Mesodermal cell (in vitro differentiated cells): ENCODE measurements around the gene HOXB6.
A peak's percentile ranks its signal among the peaks of the same experiment; 100 is the strongest.

Source experiments
- H3K27ac ChIP-seq: 2 replicates; pipeline ENCODE4 v1.7.0; 2013; ENCODE audit warnings: mild to moderate bottlenecking, low read depth, low read length, moderate library complexity; ENCODE audit not compliant: severe bottlenecking
- H3K36me3 ChIP-seq: 2 replicates; pipeline ENCODE4 v1.7.1; 2013; ENCODE audit warnings: mild to moderate bottlenecking, low read length, moderate library complexity; ENCODE audit not compliant: control insufficient read depth, insufficient read depth
- H3K4me1 ChIP-seq: one replicate; pipeline ENCODE4 v1.7.1; 2013; ENCODE audit warnings: mild to moderate bottlenecking, low read length; ENCODE audit not compliant: insufficient read depth, control insufficient read depth, poor library complexity, severe bottlenecking
- H3K4me3 ChIP-seq: 2 replicates; pipeline ENCODE4 v1.7.0; 2013; ENCODE audit warnings: low read length, control low read depth, mild to moderate bottlenecking; ENCODE audit not compliant: insufficient read depth, poor library complexity, severe bottlenecking; ENCODE audit errors: extremely low read depth
- H3K9me3 ChIP-seq: 2 replicates; pipeline ENCODE4 v1.7.1; 2013; ENCODE audit warnings: mild to moderate bottlenecking, low read length, moderate library complexity; ENCODE audit not compliant: control insufficient read depth
- WGBS, 2 experiments: methylation state at CpG; one replicate each; pipeline ENCODE4 v1.1.5; 2013; ENCODE audit warnings: missing lambda C conversion rate in 2 of 2; ENCODE audit not compliant: insufficient coverage in 2 of 2; 5-methylcytosine and 5-hydroxymethylcytosine counted together

Gene HOXB6

GRCh38 chr17:48626245-48627117, 21.7 kb upstream of the HOXB6 start, which contains the start of gene HOXB9:
Gene HOXB9, minus strand, starts transcription at chr17:48626358. Its CDS starts 89 bp downstream, at chr17:48626269.
- Histone ChIP-seq H3K27ac (peak within 1 kb of the TSS; percentile 64), H3K4me1 (peaks cover 5% of the 10 kb centered on the region), H3K4me3 (peak within 1 kb of the TSS; percentile 34), H3K36me3 (no peaks in the 10 kb centered on the region), H3K9me3 (no peaks in the 10 kb centered on the region)
- WGBS, 2 experiments = 0 to 1% methylated on average over 13 to 31 of the region's 50 CpGs

- H3K4me1 ChIP-seq = peaks cover 5% of the 10 kb centered on the region
- H3K27ac ChIP-seq = peak overlapping the region; percentile 64
- H3K9me3 ChIP-seq = no peaks in the 10 kb centered on the region
- no peaks in the 10 kb centered on the region for H3K36me3 ChIP-seq
- 0% methylated on average over 55 to 65 of the region's 69 CpGs for WGBS, 2 experiments
- peak overlapping the region; percentile 34 for H3K4me3 ChIP-seq
These were observed 20.9 kb upstream of the HOXB6 start for GRCh38 chr17:48625495-48626244.

- H3K9me3 ChIP-seq = no peaks in the 10 kb centered on the region
- peak overlapping the region; percentile 34 for H3K4me3 ChIP-seq
- peak overlapping the region; percentile 64 for H3K27ac ChIP-seq
- no peaks in the 10 kb centered on the region for H3K36me3 ChIP-seq
- WGBS, 2 experiments = 0 to 1% methylated on average over 32 to 33 of the region's 66 CpGs
- peaks cover 5% of the 10 kb centered on the region for H3K4me1 ChIP-seq
These were observed 20.0 kb upstream of the HOXB6 start for GRCh38 chr17:48624544-48625494.

GRCh38 chr17:48624118-48624517, 19.3 kb upstream of the HOXB6 start:
- Histone ChIP-seq H3K27ac (no peak overlapping the region), H3K4me1 (peaks cover 5% of the 10 kb centered on the region), H3K36me3 (no peaks in the 10 kb centered on the region), H3K9me3 (no peaks in the 10 kb centered on the region), H3K4me3 (peak overlapping the region; percentile 9)
- WGBS, 2 experiments = 9% methylated on average over 1 of the region's 5 CpGs; no CpG with 5 or more reads in 1 of the 2 experiments

- peak overlapping the region; percentile 9 for H3K4me3 ChIP-seq
- H3K4me1 ChIP-seq = peaks cover 10% of the 10 kb centered on the region
- WGBS, 2 experiments = 8 to 19% methylated on average over 2 to 3 of the region's 4 CpGs
- H3K9me3 ChIP-seq = no peaks in the 10 kb centered on the region
- H3K36me3 ChIP-seq = no peaks in the 10 kb centered on the region
- no peak overlapping the region for H3K27ac ChIP-seq
These were observed 18.8 kb upstream of the HOXB6 start for GRCh38 chr17:48623583-48623982.

GRCh38 chr17:48622857-48623256, 18.1 kb upstream of the HOXB6 start:
- Histone ChIP-seq H3K27ac (no peak overlapping the region), H3K4me3 (no peak overlapping the region), H3K9me3 (no peaks in the 10 kb centered on the region), H3K36me3 (no peaks in the 10 kb centered on the region), H3K4me1 (peaks cover 10% of the 10 kb centered on the region)
- WGBS, 2 experiments = 9 to 14% methylated on average over 9 to 11 of the region's 11 CpGs

- Histone ChIP-seq H3K36me3 (no peaks in the 10 kb centered on the region), H3K4me1 (peaks cover 10% of the 10 kb centered on the region), H3K4me3 (no peak overlapping the region), H3K9me3 (no peaks in the 10 kb centered on the region), H3K27ac (no peak overlapping the region)
- WGBS, 2 experiments = 6 to 8% methylated on average over 34 to 36 of the region's 41 CpGs
These were observed 16.9 kb upstream of the HOXB6 start for GRCh38 chr17:48621410-48622392.

- Histone ChIP-seq H3K9me3 (no peaks in the 10 kb centered on the region), H3K27ac (no peak overlapping the region), H3K4me1 (peaks cover 5% of the 10 kb centered on the region), H3K4me3 (no peak overlapping the region), H3K36me3 (no peaks in the 10 kb centered on the region)
- 4 to 13% methylated on average over 3 to 4 of the region's 6 CpGs for WGBS, 2 experiments
These were observed 15.8 kb upstream of the HOXB6 start for GRCh38 chr17:48620461-48621139.

GRCh38 chr17:48619826-48620449, 15.2 kb upstream of the HOXB6 start:
- Histone ChIP-seq H3K27ac (peak overlapping the region; percentile 50), H3K4me1 (peaks cover 5% of the 10 kb centered on the region), H3K36me3 (no peaks in the 10 kb centered on the region), H3K4me3 (no peak overlapping the region), H3K9me3 (no peaks in the 10 kb centered on the region)
- 4% methylated on average over 22 to 28 of the region's 32 CpGs for WGBS, 2 experiments
